SK-N-SH (cell line): ENCODE results near the gene FAM76A.
A peak's percentile ranks its signal among the peaks of the same experiment; 100 is the strongest.

Experiments used
- CTCF ChIP-seq: fragments of 200-600 bp; sonication (generic); IDR thresholded peaks from 2 replicates; pipeline ENCODE4 v1.6.1; 2017; ENCODE audit warnings: antibody characterized with exemption, mild to moderate bottlenecking, moderate library complexity
- EP300 ChIP-seq, 2 experiments: IDR thresholded peaks; 2 replicates each; pipeline versions ENCODE4 v1.4.0 to v1.6.1; 2012; ENCODE audit warnings: borderline replicate concordance in 1 of 2, low read depth in 1 of 2, low read length in 1 of 2
- MAX ChIP-seq: IDR thresholded peaks from 2 replicates; pipeline ENCODE4 v1.4.0; 2012; ENCODE audit warnings: low read depth
- MXI1 ChIP-seq: IDR thresholded peaks from 2 replicates; pipeline ENCODE4 v1.6.1; 2012; ENCODE audit warnings: mild to moderate bottlenecking, low read depth, low read length, improper control_type of control experiment
- PBX3 ChIP-seq: IDR thresholded peaks from 2 replicates; pipeline ENCODE4; 2012
- POLR2AphosphoS5 ChIP-seq: IDR thresholded peaks from 2 replicates; pipeline ENCODE4 v1.6.1; 2012; ENCODE audit warnings: low read depth, low read length
- RAD21 ChIP-seq: IDR thresholded peaks from 2 replicates; pipeline ENCODE4 v1.6.1; 2012; ENCODE audit warnings: mild to moderate bottlenecking, low read length
- SIN3A ChIP-seq: IDR thresholded peaks from 2 replicates; pipeline ENCODE4 v1.6.1; 2012; ENCODE audit warnings: low read depth, mild to moderate bottlenecking, low read length, moderate library complexity, borderline replicate concordance
- USF2 ChIP-seq: fragments of 150-350 bp; IDR thresholded peaks from 2 replicates; pipeline ENCODE4 v1.6.1; 2017; ENCODE audit warnings: antibody characterized with exemption, low read length, low read depth, borderline replicate concordance
- YY1 ChIP-seq: IDR thresholded peaks from 2 replicates; pipeline ENCODE4 v1.4.0; 2012; ENCODE audit warnings: low read depth, mild to moderate bottlenecking

GRCh38 chr1:27770293-27770830, 44.6 kb downstream of the FAM76A start:
- no peak for TF ChIP-seq CTCF
- no peak for TF ChIP-seq POLR2AphosphoS5
- TF ChIP-seq MAX = no peak
- 0 out of 2 replicates have a peak, but pooled peaks have one; percentile 40 for TF ChIP-seq MXI1
- TF ChIP-seq RAD21 = no peak
- TF ChIP-seq YY1 = no peak
- TF ChIP-seq SIN3A = no peak
- no peak for TF ChIP-seq PBX3
- TF ChIP-seq EP300 (IDR thresholded peaks at IDR 0.05; ENCODE audit: borderline replicate concordance in 1 of 2, low read depth in 1 of 2, low read length in 1 of 2) = no peak
- TF ChIP-seq USF2 = no peak
